ENCODE measurements around the gene NXF2B.

Gene NXF2B

DNA sequence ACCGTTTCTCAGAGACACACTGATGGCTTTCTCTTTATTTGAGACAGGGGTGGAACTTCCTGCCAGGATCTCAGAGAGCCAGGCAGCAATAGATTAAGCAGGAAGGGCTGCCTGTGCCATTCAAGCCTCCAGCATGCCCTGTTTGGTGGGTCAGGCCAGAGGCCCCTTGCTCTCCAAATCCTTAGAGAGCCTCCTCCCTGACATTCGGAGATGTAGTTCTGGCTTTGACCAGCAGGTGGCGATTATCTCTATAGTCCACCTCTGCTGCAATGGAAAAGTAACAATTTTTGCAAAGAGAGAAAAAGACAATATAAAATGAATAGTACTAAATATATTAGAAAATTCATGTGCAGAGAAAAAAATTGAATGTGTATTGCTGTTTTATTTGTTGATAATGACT lies 93.9 kb downstream of the NXF2B start:
- H3K4me1 ChIP-seq (ENCODE audit: control insufficient read depth, low read depth, low read length) = no peaks in the 10 kb centered on the region
- H3K27ac ChIP-seq (ENCODE audit: low read depth, low read length) = no peak overlapping the region
- H3K36me3 ChIP-seq (ENCODE audit: control insufficient read depth, insufficient read depth, low read length) = no peaks in the 10 kb centered on the region
- no peak overlapping the region for H4K8ac ChIP-seq (ENCODE audit: low read depth, low read length)
- no peak overlapping the region for H3K4ac ChIP-seq (ENCODE audit: low read depth, low read length)
- H3K4me2 ChIP-seq (ENCODE audit: low read length) = no peak overlapping the region
- peak; percentile 48 for DNase-seq
- no peaks in the 10 kb centered on the region for H3K27me3 ChIP-seq (ENCODE audit: insufficient read depth, low read length, poor library complexity)
- no peak overlapping the region for H2BK120ac ChIP-seq (ENCODE audit: low read depth, low read length)
- WGBS (ENCODE audit: extremely low coverage, insufficient coverage, low lambda C conversion rate) = no CpG with 5 or more reads among the region's 3 CpGs
- no peaks in the 10 kb centered on the region for H3K79me2 ChIP-seq (ENCODE audit: control insufficient read depth, insufficient read depth, low read length)
- H3K4me3 ChIP-seq (ENCODE audit: low read length) = no peak overlapping the region
- no peak overlapping the region for H3K23ac ChIP-seq (ENCODE audit: low read length)
- H4K5ac ChIP-seq (ENCODE audit: low read length) = no peak overlapping the region
- H3K56ac ChIP-seq (ENCODE audit: low read length) = no peak overlapping the region
- no peak overlapping the region for H3K9ac ChIP-seq (ENCODE audit: low read length)
- no peak overlapping the region for H3K18ac ChIP-seq (ENCODE audit: low read length)
- H3K79me1 ChIP-seq (ENCODE audit: low read length) = no peaks in the 10 kb centered on the region
- no peak overlapping the region for H2AK5ac ChIP-seq (ENCODE audit: low read length)
- no peak overlapping the region for H2BK5ac ChIP-seq (ENCODE audit: low read length)
- no peak overlapping the region for H2BK15ac ChIP-seq (replicated peaks; ENCODE audit: low read depth)

DNA sequence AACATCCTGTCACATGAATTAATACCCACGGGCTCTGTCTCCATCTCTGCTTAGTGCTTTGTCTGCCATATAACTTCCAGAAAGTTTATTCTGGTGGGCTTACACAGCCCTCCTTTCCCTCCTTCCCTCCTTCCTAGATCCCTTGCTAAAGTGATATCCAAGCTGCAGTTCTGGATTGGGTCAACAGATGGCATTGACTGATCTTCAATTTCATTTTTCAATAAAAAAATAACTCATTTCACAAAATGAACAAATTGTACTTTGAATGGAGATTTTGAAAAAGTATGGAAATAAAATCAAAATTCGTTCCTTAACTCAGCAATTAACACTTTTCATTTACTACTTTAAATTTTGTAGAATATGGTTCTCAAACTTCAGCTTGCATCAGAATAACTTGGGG lies 97.9 kb downstream of the NXF2B start:
- no peak for DNase-seq
- Histone ChIP-seq H3K27me3 (ENCODE audit: insufficient read depth, low read length, poor library complexity) (no peaks in the 10 kb centered on the region), H3K9ac (ENCODE audit: low read length) (no peak overlapping the region), H3K18ac (ENCODE audit: low read length) (no peak overlapping the region), H3K4me3 (ENCODE audit: low read length) (no peak overlapping the region), H2BK15ac (replicated peaks; ENCODE audit: low read depth) (no peak overlapping the region), H4K5ac (ENCODE audit: low read length) (no peak overlapping the region), H3K27ac (ENCODE audit: low read depth, low read length) (no peak overlapping the region), H2BK5ac (ENCODE audit: low read length) (no peak overlapping the region), H3K4ac (ENCODE audit: low read depth, low read length) (no peak overlapping the region), H3K23ac (ENCODE audit: low read length) (no peak overlapping the region), H2AK5ac (ENCODE audit: low read length) (no peak overlapping the region), H2BK120ac (ENCODE audit: low read depth, low read length) (no peak overlapping the region), H3K56ac (ENCODE audit: low read length) (no peak overlapping the region), H3K36me3 (ENCODE audit: control insufficient read depth, insufficient read depth, low read length) (no peaks in the 10 kb centered on the region), H3K79me1 (ENCODE audit: low read length) (no peaks in the 10 kb centered on the region), H3K4me1 (ENCODE audit: control insufficient read depth, low read depth, low read length) (no peaks in the 10 kb centered on the region), H3K4me2 (ENCODE audit: low read length) (no peak overlapping the region), H3K79me2 (ENCODE audit: control insufficient read depth, insufficient read depth, low read length) (no peaks in the 10 kb centered on the region), H4K8ac (ENCODE audit: low read depth, low read length) (no peak overlapping the region)
- WGBS (ENCODE audit: extremely low coverage, insufficient coverage, low lambda C conversion rate) = no CpG with 5 or more reads among the region's 2 CpGs

DNA sequence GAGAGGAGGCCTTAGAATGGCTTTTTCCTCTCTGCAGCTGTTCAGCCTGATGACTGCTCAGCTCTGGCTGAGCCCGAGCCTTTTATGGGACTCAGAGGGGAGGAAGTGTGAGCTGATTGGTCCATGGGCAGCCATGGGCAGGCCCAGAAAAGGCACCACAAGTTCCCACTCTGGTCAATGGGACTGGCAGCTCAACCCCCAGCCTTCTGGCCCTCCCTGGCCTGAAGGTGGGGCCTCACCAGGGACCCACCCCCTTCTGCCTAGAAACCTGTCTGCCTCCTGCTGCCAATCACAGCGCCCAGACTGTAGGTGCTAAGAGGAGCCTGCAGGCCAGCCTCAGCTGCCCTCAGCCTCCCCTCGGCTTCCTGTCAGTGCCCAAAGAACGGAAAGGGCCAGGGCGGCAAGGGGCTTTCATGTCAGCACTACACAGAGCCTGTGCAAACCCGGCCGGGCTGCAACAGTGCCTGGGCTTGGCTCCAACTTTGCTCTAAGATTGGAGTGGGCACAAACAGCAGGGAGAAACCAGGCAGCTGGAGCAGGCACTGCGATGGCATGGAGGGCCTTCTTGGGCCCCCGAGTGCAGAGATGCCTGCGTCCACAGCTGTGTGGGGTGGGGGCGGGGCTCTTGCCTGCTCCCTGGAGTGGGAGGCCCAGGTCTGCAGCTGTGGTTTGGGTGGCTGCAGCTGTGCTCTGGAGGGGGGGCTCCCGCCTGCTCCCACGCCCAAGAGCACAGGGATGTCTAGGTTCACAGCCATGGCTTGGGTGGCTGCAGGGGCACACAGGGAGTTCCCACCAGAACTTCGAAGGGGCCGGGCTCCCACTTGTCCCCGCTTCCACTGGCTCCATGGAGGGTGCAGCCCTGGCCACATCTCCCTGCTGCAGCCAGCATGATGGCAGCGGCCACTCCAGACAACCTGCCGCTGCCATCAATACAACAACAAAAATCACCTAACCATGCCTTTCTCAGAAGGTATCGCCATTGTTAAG lies 100.2 kb downstream of the NXF2B start:
- no peak overlapping the region for H3K27ac ChIP-seq (ENCODE audit: low read depth, low read length)
- no peak for DNase-seq
- no peak overlapping the region for H2AK5ac ChIP-seq (ENCODE audit: low read length)
- H3K23ac ChIP-seq (ENCODE audit: low read length) = no peak overlapping the region
- H4K5ac ChIP-seq (ENCODE audit: low read length) = no peak overlapping the region
- no peak overlapping the region for H3K4me3 ChIP-seq (ENCODE audit: low read length)
- H3K79me1 ChIP-seq (ENCODE audit: low read length) = no peaks in the 10 kb centered on the region
- H3K36me3 ChIP-seq (ENCODE audit: control insufficient read depth, insufficient read depth, low read length) = no peaks in the 10 kb centered on the region
- no peak overlapping the region for H3K18ac ChIP-seq (ENCODE audit: low read length)
- no peaks in the 10 kb centered on the region for H3K4me1 ChIP-seq (ENCODE audit: control insufficient read depth, low read depth, low read length)
- H2BK120ac ChIP-seq (ENCODE audit: low read depth, low read length) = no peak overlapping the region
- no peak overlapping the region for H3K9ac ChIP-seq (ENCODE audit: low read length)
- no peak overlapping the region for H3K56ac ChIP-seq (ENCODE audit: low read length)
- H3K27me3 ChIP-seq (ENCODE audit: insufficient read depth, low read length, poor library complexity) = no peaks in the 10 kb centered on the region
- no peak overlapping the region for H3K4ac ChIP-seq (ENCODE audit: low read depth, low read length)
- H2BK15ac ChIP-seq (replicated peaks; ENCODE audit: low read depth) = no peak overlapping the region
- no CpG with 5 or more reads among the region's 19 CpGs for WGBS (ENCODE audit: extremely low coverage, insufficient coverage, low lambda C conversion rate)
- no peak overlapping the region for H3K4me2 ChIP-seq (ENCODE audit: low read length)
- H4K8ac ChIP-seq (ENCODE audit: low read depth, low read length) = no peak overlapping the region
- no peaks in the 10 kb centered on the region for H3K79me2 ChIP-seq (ENCODE audit: control insufficient read depth, insufficient read depth, low read length)
- H2BK5ac ChIP-seq (ENCODE audit: low read length) = no peak overlapping the region

DNA sequence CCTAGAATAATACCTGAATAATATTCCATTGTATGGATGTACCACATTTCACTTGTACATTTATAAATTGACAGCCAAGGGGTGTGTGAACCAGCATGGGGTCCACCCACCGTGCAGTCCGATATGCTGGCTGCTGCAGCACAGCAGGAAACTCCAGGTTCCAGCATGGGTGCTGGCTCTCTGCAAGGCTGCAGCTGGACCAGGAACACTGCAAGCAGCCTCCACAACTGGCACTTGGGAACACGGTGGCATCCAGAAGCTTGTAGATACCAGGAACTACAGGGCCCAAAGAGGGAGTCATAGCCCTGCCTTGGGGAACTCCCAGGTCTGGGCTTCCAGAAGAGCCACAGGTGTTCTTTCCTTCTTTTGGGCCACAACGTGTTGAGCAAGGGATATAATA lies 101.6 kb downstream of the NXF2B start:
- no peak overlapping the region for H3K56ac ChIP-seq (ENCODE audit: low read length)
- no peaks in the 10 kb centered on the region for H3K36me3 ChIP-seq (ENCODE audit: control insufficient read depth, insufficient read depth, low read length)
- H3K4me3 ChIP-seq (ENCODE audit: low read length) = no peak overlapping the region
- H2AK5ac ChIP-seq (ENCODE audit: low read length) = no peak overlapping the region
- no peak overlapping the region for H2BK5ac ChIP-seq (ENCODE audit: low read length)
- H3K9ac ChIP-seq (ENCODE audit: low read length) = no peak overlapping the region
- WGBS (ENCODE audit: extremely low coverage, insufficient coverage, low lambda C conversion rate) = no CpG with 5 or more reads among the region's 4 CpGs
- H2BK120ac ChIP-seq (ENCODE audit: low read depth, low read length) = no peak overlapping the region
- H3K4me1 ChIP-seq (ENCODE audit: control insufficient read depth, low read depth, low read length) = no peaks in the 10 kb centered on the region
- H4K5ac ChIP-seq (ENCODE audit: low read length) = no peak overlapping the region
- H3K79me2 ChIP-seq (ENCODE audit: control insufficient read depth, insufficient read depth, low read length) = no peaks in the 10 kb centered on the region
- H3K23ac ChIP-seq (ENCODE audit: low read length) = no peak overlapping the region
- H3K4me2 ChIP-seq (ENCODE audit: low read length) = no peak overlapping the region
- DNase-seq = no peak
- H4K8ac ChIP-seq (ENCODE audit: low read depth, low read length) = no peak overlapping the region
- no peak overlapping the region for H3K27ac ChIP-seq (ENCODE audit: low read depth, low read length)
- H2BK15ac ChIP-seq (replicated peaks; ENCODE audit: low read depth) = no peak overlapping the region
- no peak overlapping the region for H3K18ac ChIP-seq (ENCODE audit: low read length)
- no peak overlapping the region for H3K4ac ChIP-seq (ENCODE audit: low read depth, low read length)
- no peaks in the 10 kb centered on the region for H3K27me3 ChIP-seq (ENCODE audit: insufficient read depth, low read length, poor library complexity)
- H3K79me1 ChIP-seq (ENCODE audit: low read length) = no peaks in the 10 kb centered on the region
